Measurements from ENCODE around the gene CD34.

DNA sequence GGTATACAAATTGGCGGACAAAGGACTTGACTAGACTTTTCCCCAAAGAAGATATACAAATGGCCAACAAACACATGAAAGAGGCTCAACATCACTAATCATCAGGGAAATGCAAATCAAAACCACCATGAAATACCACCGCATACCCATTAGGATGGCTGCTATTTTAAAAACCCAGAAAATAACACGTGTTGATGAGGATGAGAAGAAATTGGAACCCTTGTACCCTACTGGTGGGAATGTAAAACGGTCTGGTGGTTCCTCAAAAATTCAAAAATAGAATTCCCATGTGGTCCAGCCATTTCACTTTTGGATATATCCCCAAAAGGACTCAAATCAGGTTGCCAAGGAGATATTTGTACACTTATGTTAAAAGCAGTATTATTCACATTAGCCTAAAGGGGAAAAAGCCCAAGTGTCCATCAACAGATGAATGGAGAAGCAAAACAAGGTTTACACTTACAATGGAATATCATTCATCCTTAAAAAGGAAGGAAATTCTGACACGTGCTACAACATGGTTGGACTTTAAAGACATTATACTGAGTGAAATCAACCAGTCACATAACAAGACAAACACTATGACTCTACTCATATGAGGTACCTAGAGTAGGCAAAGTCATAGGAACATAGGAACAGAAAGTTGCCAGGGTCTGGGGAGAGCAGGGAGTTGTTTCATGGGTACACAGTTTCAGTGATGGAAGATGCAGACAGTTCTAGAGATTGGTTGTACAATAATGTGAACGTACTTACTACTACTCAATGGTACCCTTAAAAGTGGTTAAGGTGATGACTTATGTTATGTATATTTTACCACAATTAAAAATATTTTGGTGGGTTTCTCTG, 17.0 kb downstream of the CD34 start:
- TF ChIP-seq SPI1 (IDR thresholded peaks at IDR 0.05; ENCODE audit: low read depth, low read length) (no peak), POLR2A (IDR thresholded peaks at IDR 0.05; ENCODE audit: low read depth, low read length) (no peak), TAF1 (IDR thresholded peaks at IDR 0.05; ENCODE audit: low read depth, low read length) (no peak)
